ENCODE results near the gene DNAJC22.

DNA sequence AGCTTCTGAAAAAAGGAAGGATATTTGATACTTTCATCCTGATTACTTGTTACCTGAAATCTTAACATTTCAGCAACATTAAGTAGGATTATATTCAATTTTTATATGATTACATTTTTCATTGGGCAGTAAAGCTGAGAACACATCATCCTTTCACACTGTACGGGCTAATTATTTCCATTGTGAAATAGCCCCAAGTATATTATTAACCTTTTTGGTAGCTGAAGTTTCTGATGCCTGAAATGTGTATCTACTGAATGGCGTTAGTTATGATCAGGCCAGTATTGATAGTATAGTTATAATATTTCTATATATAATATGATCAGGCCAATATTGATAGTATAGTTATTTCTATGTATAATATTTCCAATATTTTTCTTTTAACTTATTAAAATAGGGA is 30.7 kb downstream of the DNAJC22 start:
- TF ChIP-seq, protein P1, sequence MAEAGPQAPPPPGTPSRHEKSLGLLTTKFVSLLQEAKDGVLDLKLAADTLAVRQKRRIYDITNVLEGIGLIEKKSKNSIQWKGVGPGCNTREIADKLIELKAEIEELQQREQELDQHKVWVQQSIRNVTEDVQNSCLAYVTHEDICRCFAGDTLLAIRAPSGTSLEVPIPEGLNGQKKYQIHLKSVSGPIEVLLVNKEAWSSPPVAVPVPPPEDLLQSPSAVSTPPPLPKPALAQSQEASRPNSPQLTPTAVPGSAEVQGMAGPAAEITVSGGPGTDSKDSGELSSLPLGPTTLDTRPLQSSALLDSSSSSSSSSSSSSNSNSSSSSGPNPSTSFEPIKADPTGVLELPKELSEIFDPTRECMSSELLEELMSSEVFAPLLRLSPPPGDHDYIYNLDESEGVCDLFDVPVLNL (CRISPR knock-in tag; IDR thresholded peaks at IDR 0.05; ENCODE audit: borderline replicate concordance, low read depth): no peak
- TF ChIP-seq PRRX2 (CRISPR knock-in tag; IDR thresholded peaks at IDR 0.05) (no peak), CTCF (IDR thresholded peaks at IDR 0.05) (no peak), CREB1 (CRISPR knock-in tag; IDR thresholded peaks at IDR 0.05) (no peak), MAX (CRISPR knock-in tag; IDR thresholded peaks at IDR 0.05) (no peak), NFYB (CRISPR knock-in tag; conservative IDR thresholded peaks at IDR 0.05; ENCODE audit: low read depth) (no peak)

Data from WTC11 (cell line).